Astrocyte of the spinal cord (primary cell): ENCODE results near the gene PRKAG2.

Experiments used
- DNase-seq: peaks from one replicate; pipeline ENCODE4 v3.0.0; 2011; ENCODE audit warnings: low read depth, low spot score
- H3K4me3 ChIP-seq: 2 replicates; pipeline ENCODE4 v1.5.1; 2011; ENCODE audit warnings: low read depth, mild to moderate bottlenecking, low read length, moderate library complexity
- in situ Hi-C: cut with HindIII; loops from 2 replicates; pipeline ENCODE4 v1.10.0; 2017; ENCODE audit warnings: low sequenced_read_pairs
- TF ChIP-seq, protein P1 (sequence below): IDR thresholded peaks from 2 replicates; pipeline ENCODE4 v1.5.1; 2012; ENCODE audit warnings: low read depth, mild to moderate bottlenecking, low read length, inconsistent platforms

The PRKAG2 gene

GRCh38 chr7:151556592-151556991 is 320.3 kb downstream of the PRKAG2 start:
- TF ChIP-seq, protein P1, sequence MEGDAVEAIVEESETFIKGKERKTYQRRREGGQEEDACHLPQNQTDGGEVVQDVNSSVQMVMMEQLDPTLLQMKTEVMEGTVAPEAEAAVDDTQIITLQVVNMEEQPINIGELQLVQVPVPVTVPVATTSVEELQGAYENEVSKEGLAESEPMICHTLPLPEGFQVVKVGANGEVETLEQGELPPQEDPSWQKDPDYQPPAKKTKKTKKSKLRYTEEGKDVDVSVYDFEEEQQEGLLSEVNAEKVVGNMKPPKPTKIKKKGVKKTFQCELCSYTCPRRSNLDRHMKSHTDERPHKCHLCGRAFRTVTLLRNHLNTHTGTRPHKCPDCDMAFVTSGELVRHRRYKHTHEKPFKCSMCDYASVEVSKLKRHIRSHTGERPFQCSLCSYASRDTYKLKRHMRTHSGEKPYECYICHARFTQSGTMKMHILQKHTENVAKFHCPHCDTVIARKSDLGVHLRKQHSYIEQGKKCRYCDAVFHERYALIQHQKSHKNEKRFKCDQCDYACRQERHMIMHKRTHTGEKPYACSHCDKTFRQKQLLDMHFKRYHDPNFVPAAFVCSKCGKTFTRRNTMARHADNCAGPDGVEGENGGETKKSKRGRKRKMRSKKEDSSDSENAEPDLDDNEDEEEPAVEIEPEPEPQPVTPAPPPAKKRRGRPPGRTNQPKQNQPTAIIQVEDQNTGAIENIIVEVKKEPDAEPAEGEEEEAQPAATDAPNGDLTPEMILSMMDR = no peak
- in situ Hi-C loops = no loop called here
- no peak for DNase-seq
- H3K4me3 ChIP-seq = no peak overlapping the region

DNA sequence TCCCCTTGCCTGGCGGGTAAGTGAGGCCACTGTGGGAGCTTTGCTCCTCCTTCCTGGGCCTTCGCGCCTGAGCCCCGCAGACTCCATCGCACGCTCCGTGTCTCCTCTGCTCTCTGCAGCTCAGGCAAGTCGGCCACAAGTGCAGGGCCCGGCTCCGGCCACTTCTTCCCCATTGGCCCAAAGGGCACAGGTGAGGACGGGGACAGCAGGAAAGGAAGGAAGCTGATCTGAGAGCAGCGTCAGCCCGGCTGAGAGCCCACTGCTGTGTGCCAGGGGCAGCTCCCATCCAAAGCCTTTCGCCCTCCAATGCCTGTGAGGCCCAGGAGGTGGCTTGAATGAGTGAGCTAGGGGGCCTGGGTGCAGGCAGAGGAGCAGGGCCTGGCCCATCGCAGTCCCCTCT is 323.6 kb downstream of the PRKAG2 start:
- in situ Hi-C loops = no loop called here
- no peak overlapping the region for H3K4me3 ChIP-seq
- no peak for DNase-seq
- TF ChIP-seq, protein P1 = no peak

DNA sequence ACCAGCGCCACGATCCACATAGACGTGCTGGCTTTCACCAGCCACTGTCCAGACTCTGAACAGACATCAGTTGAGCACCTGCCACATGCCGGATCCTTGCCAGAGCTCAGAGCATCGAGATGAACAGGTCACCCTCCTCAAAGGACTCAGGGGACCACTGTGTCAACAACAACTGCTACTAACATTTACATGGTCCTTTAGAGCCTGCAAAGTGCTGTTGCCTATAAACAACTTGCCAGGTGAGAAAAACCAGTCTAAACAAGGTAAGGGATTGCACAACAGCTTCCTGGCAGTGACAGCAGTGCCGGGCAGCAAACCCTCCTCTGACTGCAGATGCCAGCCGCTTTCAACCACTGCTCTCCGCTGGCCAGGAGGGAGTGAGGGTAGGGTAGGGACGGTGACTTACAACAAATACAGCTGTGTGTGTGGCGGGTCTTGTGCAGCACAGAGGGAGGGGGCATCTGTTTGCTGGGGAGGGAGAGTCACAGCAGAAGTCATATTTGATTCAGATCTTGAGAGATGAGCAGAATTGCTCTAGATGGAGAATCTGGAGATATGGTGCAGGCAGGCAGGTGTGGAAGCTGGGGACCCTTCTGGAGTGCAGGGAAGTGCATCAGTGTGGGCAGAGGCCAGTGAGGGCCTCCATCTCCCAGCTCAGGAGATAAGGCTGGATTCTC is 324.4 kb downstream of the PRKAG2 start:
- no peak for DNase-seq
- no peak overlapping the region for H3K4me3 ChIP-seq
- in situ Hi-C loops = no loop called here
- TF ChIP-seq, protein P1 = no peak

DNA sequence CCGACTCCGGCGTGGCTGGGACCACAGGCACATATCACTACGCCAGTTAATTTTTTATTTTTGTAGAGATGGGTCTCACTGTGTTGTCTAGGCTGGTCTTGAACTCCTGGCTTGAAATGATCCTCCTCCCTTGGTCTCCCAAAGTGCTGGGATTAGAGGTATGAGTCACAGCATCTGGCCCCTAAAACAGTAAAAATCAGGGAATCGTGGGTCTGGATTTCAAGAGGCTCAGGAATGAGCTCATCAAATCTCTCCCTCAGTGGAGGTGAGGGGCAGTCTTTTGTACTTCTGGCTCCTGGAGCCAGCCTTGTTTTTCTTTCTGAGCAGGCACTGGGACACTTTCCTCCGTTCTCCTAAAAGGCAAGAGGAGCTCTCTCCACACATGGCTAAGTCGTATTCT is 325.1 kb downstream of the PRKAG2 start:
- no peak overlapping the region for H3K4me3 ChIP-seq
- in situ Hi-C loops = no loop called here
- DNase-seq = no peak
- TF ChIP-seq, protein P1 = no peak

DNA sequence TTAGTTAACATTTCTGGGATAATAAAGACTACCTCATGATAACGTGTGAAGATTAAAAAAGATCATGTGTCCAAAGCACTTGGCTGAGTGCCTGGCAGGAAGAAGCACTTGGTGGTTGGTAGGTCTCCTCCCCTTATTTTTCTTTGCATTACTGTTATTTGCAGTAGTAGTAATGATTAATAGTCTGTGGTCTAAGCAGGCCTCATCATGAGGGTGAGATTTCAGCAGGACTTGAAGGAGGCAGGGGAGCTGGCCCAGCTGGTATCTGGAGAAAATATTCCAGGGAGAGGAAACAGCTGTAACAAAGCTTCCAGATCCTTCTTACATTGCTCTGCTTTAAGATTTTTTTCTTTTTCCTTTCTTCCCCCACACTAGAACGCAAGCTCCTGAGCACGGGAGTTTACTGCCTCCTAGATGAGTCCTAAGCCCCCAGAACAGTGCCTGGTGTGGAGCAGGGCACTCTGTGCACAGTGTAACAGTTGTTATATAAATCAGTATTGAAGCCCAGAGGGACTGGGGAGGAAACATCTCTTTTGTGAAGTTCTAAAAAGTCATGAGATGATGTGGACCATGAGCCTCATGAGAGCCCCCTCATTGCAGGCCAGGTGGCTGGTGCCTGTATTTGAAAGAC is 326.1 kb downstream of the PRKAG2 start:
- H3K4me3 ChIP-seq = no peak overlapping the region
- in situ Hi-C loops = no loop called here
- TF ChIP-seq, protein P1 = no peak
- DNase-seq = peak; percentile 81

GRCh38 chr7:151549644-151550043 is 327.3 kb downstream of the PRKAG2 start:
- TF ChIP-seq, protein P1 = no peak
- no peak for DNase-seq
- in situ Hi-C loops = no loop called here
- H3K4me3 ChIP-seq = no peak overlapping the region
